ENCODE results near the gene FILIP1L.

FILIP1L gene

GRCh38 chr3:99966662-99967416 is 147.5 kb downstream of the FILIP1L start:
- DNase-seq = no peak

DNA sequence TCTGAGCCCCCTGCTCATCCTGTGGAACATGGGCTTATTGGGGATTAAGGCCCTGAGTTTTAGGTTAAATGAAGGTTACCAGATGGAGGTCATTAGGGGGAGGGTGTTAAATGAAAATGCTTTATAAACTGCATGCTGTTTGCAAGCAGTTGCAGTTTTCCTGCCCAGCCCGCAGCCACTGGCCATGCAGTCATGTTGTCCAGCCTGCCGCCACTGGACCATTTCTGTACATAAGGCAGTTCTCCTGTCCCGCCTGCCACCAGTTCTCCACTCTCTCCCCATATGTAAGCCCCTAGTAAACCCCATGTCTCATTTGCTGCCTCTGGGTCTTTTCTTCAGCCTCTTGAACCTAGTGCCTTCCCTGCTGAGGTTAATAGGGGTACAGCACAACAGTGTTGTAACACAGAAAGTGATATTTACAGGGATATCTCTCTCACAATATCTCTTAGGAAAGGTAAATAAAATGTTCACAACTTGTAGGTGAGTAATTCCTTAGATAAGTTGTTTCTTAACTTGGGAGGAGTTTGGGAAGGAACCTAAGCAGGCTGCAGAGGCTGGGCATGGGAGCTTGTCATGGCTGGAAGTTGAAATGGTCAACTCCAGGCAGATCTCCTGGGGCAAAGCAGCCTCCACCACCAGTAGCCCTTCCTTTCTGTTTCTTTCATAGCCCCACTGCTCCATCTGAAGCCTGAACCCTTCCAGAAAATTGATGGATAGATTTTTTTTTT is 148.5 kb downstream of the FILIP1L start:
- DNase-seq = no peak

DNA sequence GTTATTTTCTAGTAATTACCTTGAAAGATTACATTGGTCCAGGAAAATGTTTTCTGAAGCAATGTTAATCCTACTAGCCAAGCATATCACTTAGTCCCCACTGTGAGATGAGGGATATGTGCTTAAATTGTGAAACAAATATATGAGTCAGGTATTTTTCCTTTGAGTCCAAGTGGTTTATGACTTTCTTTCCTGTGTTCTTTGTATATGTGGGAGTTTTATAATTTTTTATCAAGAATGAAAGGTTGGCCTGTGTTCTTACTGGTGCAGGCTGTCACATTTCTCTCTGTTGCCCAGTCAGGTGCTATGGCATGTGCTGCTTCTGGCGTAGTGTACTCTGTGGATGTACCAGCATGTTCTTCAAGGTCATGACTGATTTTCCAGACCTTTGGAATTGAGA is 149.2 kb downstream of the FILIP1L start:
- DNase-seq = no peak

DNA sequence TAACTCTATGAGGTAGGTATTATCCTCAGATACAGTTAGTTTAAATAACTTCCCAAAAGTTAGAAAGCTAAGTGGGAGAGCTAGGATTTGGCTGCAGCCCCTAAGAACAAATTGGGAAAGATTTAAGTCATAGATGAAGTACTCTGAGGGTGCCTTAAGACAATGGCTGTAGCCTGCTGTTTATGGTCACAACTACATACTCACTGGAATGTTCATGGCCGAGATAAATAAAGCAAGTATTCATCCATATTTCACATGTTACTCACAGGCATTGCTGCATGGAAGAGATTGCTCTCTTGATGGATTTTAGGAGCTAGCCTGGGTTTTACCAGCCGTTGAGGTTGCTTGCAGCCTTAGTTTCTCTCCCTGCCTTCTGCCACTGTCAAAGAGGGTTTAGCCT is 151.6 kb downstream of the FILIP1L start:
- DNase-seq = no peak

- no peak for DNase-seq
Measured at GRCh38 chr3:99961756-99962515, 152.4 kb downstream of the FILIP1L start.

DNA sequence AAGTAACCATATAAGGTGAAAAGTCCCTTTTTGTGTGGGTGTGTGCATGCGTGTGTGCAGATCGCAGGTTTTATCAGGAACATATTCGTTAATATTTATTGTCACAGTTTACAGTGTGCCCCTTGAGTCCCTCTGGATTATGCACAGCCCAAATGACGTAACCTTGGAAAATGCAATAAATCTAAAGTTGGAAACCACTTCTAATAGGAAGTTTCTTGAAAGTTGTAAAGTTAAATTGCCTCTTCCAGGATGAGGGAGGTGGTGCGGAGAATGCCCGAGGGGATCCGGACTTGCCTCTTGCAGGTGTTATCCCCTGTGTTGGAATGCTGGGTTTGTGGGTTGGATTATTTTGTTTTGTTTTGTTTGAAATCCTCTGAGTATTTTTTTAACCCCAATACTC is 153.4 kb downstream of the FILIP1L start:
- no peak for DNase-seq

- DNase-seq = no peak
Measured at GRCh38 chr3:99960123-99960878, 154.0 kb downstream of the FILIP1L start.

GRCh38 chr3:99958222-99958912 is 155.9 kb downstream of the FILIP1L start:
- DNase-seq = no peak

DNA sequence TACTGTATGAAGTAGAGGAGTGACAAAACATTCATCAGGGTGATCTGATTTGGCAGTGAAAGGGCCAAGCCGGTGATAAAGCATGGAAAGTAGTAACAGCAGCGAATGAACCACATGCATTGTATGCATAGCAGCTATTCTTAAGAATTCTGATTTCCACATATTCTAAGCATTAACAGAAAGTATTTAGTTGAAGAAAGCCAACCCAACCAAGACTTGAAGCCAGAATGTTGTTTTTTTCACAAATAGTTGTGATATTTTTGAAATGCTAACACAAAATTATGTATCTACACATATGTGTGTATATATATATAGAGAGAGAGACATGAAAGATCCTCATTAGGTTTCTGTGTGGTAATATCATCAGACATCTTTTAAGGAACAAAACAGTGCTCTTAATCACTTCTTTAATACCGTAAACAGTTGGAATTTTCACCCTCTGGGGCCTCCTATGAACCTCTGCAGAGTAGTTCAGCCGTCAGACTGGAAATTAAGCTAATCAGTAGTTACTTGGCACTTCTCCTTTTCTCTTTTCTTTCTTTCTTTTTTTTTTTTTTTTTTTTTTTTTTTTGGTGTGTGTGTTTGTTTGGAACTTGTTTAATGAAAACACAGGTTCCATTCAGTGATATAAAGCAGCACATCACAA is 157.0 kb downstream of the FILIP1L start:
- no peak for DNase-seq

DNA sequence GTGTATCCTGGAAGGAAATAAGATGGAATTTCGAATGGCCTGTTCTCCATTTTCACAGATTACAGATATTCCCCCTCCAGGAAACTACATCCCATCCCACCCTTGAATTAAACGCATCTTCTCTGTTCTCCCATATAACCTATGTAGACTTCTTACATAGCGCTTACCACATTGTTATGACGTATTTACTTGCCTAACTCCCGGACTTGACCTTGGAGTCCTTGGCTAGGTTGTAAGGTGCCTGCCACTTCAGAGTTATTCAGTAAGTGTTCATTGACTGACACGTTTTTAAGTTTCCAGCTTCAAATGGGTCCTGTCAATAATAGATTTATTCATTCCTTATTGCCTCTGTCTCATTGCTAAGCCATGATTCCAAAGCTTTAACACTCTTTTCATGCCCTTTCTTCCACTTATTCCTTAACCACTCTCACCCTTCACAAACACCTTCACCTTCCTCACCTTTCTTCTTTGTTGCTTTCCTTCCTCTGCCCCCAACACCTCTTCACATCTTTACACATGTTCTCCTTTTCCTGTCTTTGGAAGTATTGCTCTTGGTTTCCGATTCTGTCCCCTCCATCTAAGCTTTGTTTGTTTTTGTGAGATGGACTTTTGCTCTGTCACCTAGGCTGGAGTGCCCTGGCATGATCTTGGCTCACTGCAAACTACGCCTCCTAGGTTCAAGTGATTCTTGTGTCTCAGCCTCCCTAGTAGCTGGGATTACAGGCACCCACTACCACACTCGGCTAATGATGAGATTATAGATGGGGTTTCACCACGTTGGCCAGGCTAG is 158.3 kb downstream of the FILIP1L start:
- DNase-seq = no peak

- no peak for DNase-seq
Measured at GRCh38 chr3:99954914-99955644, 159.2 kb downstream of the FILIP1L start.

DNA sequence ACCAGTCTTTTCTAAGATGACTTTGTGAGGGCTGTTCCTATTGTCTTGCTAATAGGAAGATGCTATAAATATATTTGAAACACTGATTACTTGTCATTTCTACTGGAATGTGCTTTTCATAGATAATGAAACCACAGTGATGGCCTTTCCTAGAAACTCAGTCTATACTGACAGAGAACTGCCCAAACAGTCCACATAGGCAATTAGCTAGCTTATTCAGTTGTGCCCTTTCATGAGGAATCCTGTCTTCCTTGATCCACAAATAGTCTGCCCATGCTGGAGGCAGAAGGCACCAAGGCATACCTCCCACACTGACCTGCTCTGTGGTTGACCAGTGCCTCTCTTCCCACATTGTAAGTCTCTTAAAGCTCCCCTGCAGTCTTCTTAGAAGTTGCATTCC is 160.7 kb downstream of the FILIP1L start:
- DNase-seq = no peak

GRCh38 chr3:99952306-99952705 is 162.0 kb downstream of the FILIP1L start:
- no peak for DNase-seq

DNA sequence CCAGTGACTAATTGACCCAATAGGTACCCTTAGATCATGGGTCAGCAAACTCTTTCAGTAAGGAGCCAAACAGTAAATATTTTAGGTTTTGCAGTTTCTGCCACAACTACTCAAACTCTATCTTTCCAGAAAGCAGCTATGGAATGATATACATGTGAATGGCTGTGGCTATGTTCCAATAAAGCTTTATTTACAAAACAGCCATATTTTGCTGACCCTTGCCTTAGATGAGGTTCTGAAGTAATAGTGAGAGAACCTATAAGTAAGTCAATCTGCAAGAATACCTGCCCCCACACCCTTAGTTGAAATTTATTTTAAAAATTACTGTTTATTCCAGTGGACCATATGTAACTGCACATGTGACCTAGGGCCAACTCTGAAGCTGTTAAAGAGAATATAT is 162.6 kb downstream of the FILIP1L start:
- no peak for DNase-seq

DNA sequence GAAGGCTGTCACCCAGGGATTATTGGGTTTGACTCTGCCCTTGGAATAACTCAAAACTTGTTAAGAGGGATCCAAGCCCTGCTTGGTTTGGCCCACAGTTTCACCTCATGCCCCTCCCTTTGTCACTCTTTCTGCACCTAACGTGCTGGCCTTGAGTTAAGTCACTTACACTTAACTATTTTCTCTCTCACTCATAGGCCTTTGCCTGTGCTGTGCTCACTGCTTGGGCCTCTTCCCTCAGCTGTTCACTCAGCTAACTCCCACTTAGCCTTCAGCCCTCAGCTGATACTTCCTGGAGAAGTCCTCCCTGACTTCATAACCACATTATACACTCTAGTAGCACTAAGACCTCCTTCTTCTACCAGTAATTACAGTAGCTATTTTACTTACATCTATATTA is 163.4 kb downstream of the FILIP1L start:
- DNase-seq = no peak

- DNase-seq = no peak
Measured at GRCh38 chr3:99949956-99950670, 164.2 kb downstream of the FILIP1L start.

DNA sequence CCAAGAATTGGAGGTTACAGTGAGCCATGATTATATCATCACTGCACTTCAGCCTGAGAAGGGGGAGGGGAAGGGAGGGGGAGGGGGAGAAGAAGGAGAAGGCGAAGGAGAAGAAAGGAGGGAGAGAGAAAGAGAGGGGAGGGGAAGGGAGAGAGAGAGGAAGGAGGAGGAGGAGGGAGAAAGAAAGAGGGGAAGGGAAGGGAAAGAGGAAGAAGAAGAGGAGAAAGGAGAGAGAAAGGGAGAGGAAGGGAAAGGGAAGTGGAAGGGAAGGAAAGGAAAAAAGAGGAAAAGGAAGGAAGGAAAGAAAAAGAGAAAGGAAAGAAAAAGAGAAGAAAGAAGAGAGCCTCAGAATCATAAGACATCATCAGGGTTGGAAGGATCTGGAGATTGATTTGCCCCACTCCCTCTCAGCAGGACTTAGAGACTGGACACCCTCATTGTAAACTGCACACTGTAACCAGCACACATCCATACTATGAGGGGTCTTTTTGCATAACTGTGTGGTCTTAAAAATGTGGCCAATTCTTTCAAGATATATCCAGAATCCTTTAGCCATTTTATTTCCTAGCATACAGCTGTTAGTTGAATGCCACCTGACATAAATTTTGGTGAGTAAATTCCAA is 165.7 kb downstream of the FILIP1L start:
- DNase-seq = no peak

DNA sequence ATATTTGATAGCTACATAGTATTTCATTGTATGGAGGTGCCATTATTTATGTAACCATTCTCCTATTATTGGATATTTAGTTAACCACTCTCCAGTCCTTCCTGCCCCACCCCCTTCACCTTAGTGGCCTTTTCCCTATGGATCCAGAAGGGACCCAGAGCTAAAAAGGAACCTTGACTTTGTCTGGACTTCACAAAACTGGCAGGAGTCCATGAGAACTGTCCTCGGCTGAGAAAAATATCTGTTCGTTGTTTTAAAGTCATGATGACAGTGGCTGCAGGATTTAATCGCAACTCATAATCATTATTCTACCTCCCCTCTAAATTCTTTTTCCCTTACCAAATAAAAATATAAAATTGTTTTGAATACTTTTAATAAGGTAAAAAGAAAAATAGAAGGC is 166.9 kb downstream of the FILIP1L start:
- no peak for DNase-seq

DNA sequence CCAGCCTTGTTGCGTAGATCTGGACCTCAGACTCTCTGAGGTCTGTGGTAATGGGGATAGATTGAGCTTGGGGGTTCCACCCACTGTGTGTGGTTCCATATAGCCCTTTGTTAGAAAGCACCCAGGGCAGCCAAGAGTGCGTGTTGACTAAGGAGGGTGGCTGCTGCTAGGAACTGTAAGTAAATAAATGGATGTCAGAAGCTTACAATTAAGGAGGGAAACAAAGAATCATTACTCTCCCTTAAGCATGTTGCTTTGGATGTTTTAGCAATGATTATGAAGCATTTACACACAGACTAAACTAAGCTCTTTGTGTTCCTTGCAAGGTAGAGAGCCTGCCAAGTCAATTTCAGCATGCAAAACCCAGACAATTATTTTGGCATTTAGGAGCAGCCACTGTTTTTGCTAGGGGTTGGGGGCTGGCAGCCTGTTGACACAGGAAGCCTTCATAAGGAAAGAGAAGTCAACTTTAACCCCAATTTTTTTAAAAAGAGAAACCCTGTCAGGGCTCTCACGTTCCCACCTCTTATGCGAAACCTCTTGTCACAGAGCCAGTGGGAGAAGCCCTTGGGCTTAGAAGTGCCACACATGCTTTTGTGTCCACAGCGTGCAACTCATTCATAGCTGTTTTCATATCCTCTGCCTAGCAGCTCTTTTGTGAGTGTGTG is 168.8 kb downstream of the FILIP1L start:
- peak; percentile 47 for DNase-seq
